GM19238 (cell line): ENCODE data around the gene ARHGDIB.

ENCODE experiments used
- DNase-seq: peaks from one replicate; pipeline ENCODE4 v3.0.0; 2011; ENCODE audit warnings: low spot score; ENCODE audit not compliant: insufficient read length

Gene ARHGDIB

GRCh38 chr12:14961466-14962152 is at the start of gene ARHGDIB:
Gene ARHGDIB (minus strand): TSS chr12:14961601. CDS start chr12:14950712, 10,889 bp downstream.
- no peak for DNase-seq

DNA sequence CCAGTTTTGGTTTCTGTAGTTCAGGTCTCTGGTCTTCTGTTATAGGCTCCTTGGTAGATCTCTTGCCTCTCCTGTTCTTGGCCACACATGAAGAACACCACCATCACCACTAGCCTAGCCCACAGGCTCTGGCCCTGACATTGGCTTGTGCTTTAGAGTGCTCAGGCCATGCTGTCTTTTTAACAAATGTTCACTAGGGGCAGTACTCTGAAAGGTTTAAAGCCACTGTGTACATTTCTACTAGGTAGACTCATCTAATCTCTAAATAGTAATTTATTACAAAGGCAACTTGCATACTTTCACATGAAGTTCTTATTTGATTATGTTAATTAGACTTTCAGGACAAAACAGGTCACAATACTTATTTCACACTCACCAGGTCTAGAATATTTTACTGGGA is 49.8 kb upstream of the ARHGDIB start:
- DNase-seq: no peak

GRCh38 chr12:15007551-15007950 is 46.1 kb upstream of the ARHGDIB start:
- no peak for DNase-seq

- no peak for DNase-seq
Measured at GRCh38 chr12:15005064-15005463, 43.7 kb upstream of the ARHGDIB start.

DNA sequence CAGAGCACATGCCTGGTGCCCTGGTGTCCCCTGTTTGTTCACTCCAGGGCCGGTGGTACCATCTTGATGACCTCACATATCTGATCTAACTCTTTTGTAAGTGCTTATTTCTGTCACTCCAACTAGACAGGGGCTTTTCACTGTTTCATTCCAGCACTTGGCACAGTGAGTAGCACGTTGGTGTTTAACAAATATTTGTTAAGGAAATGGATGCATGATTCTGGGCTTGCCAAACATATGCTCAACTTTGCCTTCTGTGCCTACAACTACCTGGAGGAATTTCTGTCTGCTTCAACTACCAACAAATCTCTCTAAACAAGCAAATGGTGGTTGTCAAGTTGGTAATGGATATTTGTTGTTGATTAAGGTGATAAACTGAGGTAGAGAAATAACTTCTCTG is 43.0 kb upstream of the ARHGDIB start:
- no peak for DNase-seq

- no peak for DNase-seq
Measured at GRCh38 chr12:15001733-15002382, 40.5 kb upstream of the ARHGDIB start.

GRCh38 chr12:15000575-15000974 is 39.2 kb upstream of the ARHGDIB start:
- DNase-seq: no peak

DNA sequence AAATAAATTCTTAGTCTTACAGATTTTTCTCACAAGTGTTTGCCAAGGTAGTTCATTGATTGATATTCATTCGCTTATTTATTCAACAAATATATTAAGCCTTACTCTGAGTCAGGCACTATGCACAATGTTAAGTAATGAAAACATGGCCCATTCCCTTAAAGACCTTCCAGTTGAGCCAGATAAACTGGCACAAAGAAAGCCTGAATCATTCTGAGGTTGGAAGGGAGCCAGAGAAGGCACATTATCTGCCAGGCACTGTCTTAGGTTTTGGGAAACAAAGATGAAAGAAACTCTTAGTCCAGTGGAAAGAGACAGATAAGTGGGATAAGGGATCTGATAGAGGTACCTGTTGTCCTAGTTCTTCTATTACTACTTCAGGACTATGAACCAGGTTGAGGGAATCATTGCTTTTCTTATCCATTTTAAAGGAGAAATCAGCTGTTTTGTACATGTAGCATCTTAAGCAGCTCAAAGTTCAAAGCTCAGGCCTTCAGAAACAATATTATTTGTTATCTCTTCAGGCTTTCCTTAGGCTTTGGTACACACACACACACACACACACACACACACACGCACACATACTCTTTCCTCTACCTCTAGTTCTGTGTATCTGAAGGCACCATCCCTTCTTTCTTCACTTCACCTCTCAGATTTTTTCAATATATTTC is 38.4 kb upstream of the ARHGDIB start:
- DNase-seq: no peak

DNA sequence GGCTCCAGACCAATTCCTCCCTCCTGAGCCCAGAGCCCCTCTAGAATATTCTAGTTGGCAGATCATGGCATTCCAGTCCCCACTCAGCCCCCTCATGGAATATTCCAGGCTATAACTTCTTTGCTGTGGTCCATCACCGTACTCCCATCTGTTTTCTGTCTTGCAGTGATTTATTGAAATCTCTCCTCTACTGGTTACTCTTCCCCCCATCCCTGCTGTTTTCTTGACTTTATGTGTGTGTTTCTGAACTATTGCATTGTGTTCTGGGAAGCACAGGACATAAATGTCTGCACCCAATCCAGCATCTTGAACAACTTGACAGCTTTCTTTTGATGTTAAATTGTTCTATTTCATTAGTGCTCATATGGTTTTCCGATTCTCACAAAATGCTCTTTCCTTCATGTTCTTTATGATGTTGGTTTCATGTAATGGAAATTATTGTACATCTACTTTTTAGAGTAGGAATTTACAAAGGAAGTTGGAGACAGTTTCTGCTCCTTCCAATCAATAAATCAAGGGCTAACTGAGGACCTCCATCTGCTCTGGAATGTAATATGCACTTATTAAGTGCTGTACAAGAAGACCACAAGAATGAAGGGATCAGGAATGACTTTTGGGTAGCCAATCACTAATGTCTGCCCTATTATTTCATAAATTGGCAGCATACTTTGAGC is 37.8 kb upstream of the ARHGDIB start:
- DNase-seq: no peak

DNA sequence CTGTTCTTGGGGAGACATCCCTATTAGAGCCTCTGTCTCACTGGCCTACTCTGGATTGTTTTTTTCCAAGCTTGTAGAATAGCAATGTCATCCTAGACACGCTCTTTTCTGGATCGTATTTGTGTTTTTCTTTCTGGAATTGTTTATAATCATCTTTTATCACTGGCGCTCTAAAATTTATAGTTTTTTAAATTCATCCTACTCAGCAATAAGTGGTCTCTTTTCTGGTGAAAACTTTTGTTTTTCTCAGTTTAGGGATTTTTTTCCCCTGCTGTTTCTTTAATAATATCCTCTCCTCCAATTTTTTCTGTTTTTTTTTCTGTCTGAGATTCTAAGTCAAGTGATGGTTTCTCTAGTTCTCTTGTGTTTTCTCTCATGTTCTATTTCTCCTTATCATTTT is 36.6 kb upstream of the ARHGDIB start:
- no peak for DNase-seq

DNA sequence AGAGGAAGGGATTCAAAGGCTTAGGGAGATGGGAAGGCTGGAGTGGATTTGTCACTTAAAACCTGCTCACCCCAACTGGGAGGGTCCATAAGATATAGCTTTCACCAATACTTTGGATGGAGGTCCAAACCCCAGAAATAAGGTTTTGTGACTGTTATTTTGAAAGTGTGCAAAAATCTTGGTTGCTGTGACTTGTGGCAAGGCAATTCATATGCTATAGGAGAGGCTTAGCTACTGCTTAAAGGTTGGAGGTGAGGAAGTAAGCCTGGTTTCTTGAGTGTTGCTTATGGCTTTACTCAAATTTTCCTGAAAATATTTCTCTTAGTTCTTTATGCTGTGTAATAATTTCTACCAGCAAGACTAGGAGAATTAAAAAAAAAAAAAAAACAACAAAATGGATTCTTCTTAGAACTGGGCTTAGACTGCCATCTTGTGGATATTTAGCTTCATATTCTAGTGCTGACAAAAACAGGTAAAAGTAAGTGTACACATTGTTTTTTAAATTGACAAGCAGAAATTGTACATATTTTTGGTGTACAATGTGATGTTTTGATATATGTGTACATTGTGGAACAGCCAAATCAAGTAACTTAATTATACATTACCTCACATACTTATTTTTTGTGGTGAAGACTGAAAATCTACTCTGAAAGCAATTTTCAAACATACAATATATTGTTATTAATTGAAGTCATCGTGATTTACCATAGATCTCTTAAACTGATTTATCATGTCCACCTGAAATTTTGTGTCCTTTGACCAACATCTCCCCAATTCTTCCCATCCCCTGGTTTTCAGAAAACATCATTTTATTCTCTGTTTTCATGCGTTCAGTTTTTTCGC is 34.4 kb upstream of the ARHGDIB start:
- DNase-seq: no peak

- no peak for DNase-seq
Measured at GRCh38 chr12:14994610-14995009, 33.2 kb upstream of the ARHGDIB start.

- no peak for DNase-seq
Measured at GRCh38 chr12:14993537-14994266, 32.3 kb upstream of the ARHGDIB start.

GRCh38 chr12:14993117-14993516 is 31.7 kb upstream of the ARHGDIB start:
- no peak for DNase-seq

GRCh38 chr12:14992673-14993072 is 31.3 kb upstream of the ARHGDIB start:
- no peak for DNase-seq

- no peak for DNase-seq
Measured at GRCh38 chr12:14991069-14991468, 29.7 kb upstream of the ARHGDIB start.

DNA sequence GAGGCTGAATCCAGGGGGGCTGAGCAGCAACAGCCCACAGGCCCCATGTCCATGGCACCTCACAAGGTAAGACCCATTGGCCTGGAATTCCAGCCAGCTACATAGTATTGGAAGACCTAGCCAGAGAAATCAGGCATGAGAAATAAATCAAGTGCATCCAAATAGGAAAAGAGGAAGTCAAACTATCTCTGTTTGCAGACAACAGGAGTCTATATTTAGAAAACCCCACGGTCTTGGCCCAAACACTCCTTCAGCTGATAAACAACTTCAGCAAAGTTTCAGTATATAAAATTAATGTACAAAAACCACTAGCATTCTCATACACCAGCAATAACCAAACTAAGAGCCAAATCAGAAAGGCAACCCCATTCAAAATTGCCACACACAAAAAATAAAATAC is 28.4 kb upstream of the ARHGDIB start:
- no peak for DNase-seq

GRCh38 chr12:14988035-14988434 is 26.6 kb upstream of the ARHGDIB start:
- DNase-seq: no peak

GRCh38 chr12:14986449-14986848 is 25.0 kb upstream of the ARHGDIB start:
- no peak for DNase-seq

- no peak for DNase-seq
Measured at GRCh38 chr12:14984766-14985285, 23.4 kb upstream of the ARHGDIB start.
